ENCODE data around the gene SPTBN4.

Gene SPTBN4

GRCh38 chr19:40609561-40610395 lies 143.0 kb downstream of the SPTBN4 start:
- Histone ChIP-seq H3K23ac (ENCODE audit: low read length in 2 of 2) (peak overlapping the region in 1 of 2 experiments; percentile 37), H3K36me3 (ENCODE audit: control insufficient read depth in 1 of 2, insufficient read depth in 2 of 2, low read depth in 1 of 2, low read length in 2 of 2) (peaks cover 0 to 2% of the 10 kb centered on the region in 2 experiments), H2BK12ac (ENCODE audit: low read length in 2 of 2) (peak overlapping the region; percentile 69 to 93), H3K27me3 (ENCODE audit: control insufficient read depth in 1 of 2, insufficient read depth in 1 of 2, low read length in 2 of 2) (peaks cover 10 to 15% of the 10 kb centered on the region in 2 experiments), H4K8ac (ENCODE audit: low read length) (peak overlapping the region; percentile 88), H2AFZ (ENCODE audit: low read depth, low read length) (peak overlapping the region; percentile 36), H2AK5ac (ENCODE audit: low read length, severe bottlenecking) (no peak overlapping the region), H2BK15ac (ENCODE audit: low read depth, poor library complexity, severe bottlenecking) (peak overlapping the region; percentile 91), H2BK120ac (ENCODE audit: low read depth, low read length) (peak overlapping the region; percentile 94), H3K9ac (ENCODE audit: low read length) (no peak overlapping the region), H3K9me3 (ENCODE audit: control insufficient read depth, low read length) (no peaks in the 10 kb centered on the region), H4K91ac (ENCODE audit: low read length) (peak overlapping the region; percentile 88), H3K14ac (ENCODE audit: low read length in 2 of 2) (peak overlapping the region in 1 of 2 experiments; percentile 89), H3K4me3 (ENCODE audit: insufficient read depth in 1 of 2, low read depth in 1 of 2, low read length in 2 of 2) (peak overlapping the region; percentile 53 to 58), H3K27ac (ENCODE audit: low read length, poor library complexity, severe bottlenecking) (no peak overlapping the region), H3K79me1 (replicated peaks; ENCODE audit: low read length, poor library complexity, severe bottlenecking) (no peaks in the 10 kb centered on the region), H3K18ac (ENCODE audit: low read depth in 1 of 2, low read length in 2 of 2) (peak overlapping the region; percentile 85 to 92), H2BK5ac (ENCODE audit: low read depth, low read length, poor library complexity, severe bottlenecking) (no peak overlapping the region), H3K4me1 (ENCODE audit: control insufficient read depth, insufficient read depth, low read depth, low read length) (peaks cover 33% of the 10 kb centered on the region), H3K4ac (ENCODE audit: low read depth in 1 of 2, low read length in 2 of 2) (peak overlapping the region; percentile 54 to 65), H3K4me2 (ENCODE audit: low read length, poor library complexity, severe bottlenecking) (peak overlapping the region; percentile 46)
- 11% methylated on average over 37 of the region's 50 CpGs for WGBS
- peak; percentile 76 for DNase-seq

GRCh38 chr19:40610396-40611064 lies 143.7 kb downstream of the SPTBN4 start:
- Histone ChIP-seq H2BK12ac (ENCODE audit: low read length in 2 of 2) (peak overlapping the region; percentile 69 to 93), H3K79me1 (replicated peaks; ENCODE audit: low read length, poor library complexity, severe bottlenecking) (no peaks in the 10 kb centered on the region), H3K9ac (ENCODE audit: low read length) (no peak overlapping the region), H3K4ac (ENCODE audit: low read depth in 1 of 2, low read length in 2 of 2) (peak overlapping the region; percentile 31 to 65), H3K14ac (ENCODE audit: low read length in 2 of 2) (peak overlapping the region in 1 of 2 experiments; percentile 83), H3K23ac (ENCODE audit: low read length in 2 of 2) (peak overlapping the region in 1 of 2 experiments; percentile 37), H2AFZ (ENCODE audit: low read depth, low read length) (peak overlapping the region; percentile 36), H3K4me1 (ENCODE audit: control insufficient read depth, insufficient read depth, low read depth, low read length) (peaks cover 28% of the 10 kb centered on the region), H3K36me3 (ENCODE audit: control insufficient read depth in 1 of 2, insufficient read depth in 2 of 2, low read depth in 1 of 2, low read length in 2 of 2) (peaks cover 0 to 2% of the 10 kb centered on the region in 2 experiments), H4K91ac (ENCODE audit: low read length) (peak overlapping the region; percentile 88), H3K27ac (ENCODE audit: low read length, poor library complexity, severe bottlenecking) (no peak overlapping the region), H3K18ac (ENCODE audit: low read depth in 1 of 2, low read length in 2 of 2) (peak overlapping the region; percentile 85 to 92), H2AK5ac (ENCODE audit: low read length, severe bottlenecking) (no peak overlapping the region), H3K4me3 (ENCODE audit: insufficient read depth in 1 of 2, low read depth in 1 of 2, low read length in 2 of 2) (peak overlapping the region in 1 of 2 experiments; percentile 31), H2BK5ac (ENCODE audit: low read depth, low read length, poor library complexity, severe bottlenecking) (no peak overlapping the region), H2BK15ac (ENCODE audit: low read depth, poor library complexity, severe bottlenecking) (peak overlapping the region; percentile 91), H3K9me3 (ENCODE audit: control insufficient read depth, low read length) (no peaks in the 10 kb centered on the region), H3K4me2 (ENCODE audit: low read length, poor library complexity, severe bottlenecking) (no peak overlapping the region), H2BK120ac (ENCODE audit: low read depth, low read length) (peak overlapping the region; percentile 94), H4K8ac (ENCODE audit: low read length) (peak overlapping the region; percentile 88), H3K27me3 (ENCODE audit: control insufficient read depth in 1 of 2, insufficient read depth in 1 of 2, low read length in 2 of 2) (peaks cover 10 to 11% of the 10 kb centered on the region in 2 experiments)
- DNase-seq: no peak
- WGBS: 50% methylated on average over 29 of the region's 29 CpGs

GRCh38 chr19:40611096-40611495 lies 144.3 kb downstream of the SPTBN4 start:
- Histone ChIP-seq H3K23ac (ENCODE audit: low read length in 2 of 2) (no peak overlapping the region), H3K9me3 (ENCODE audit: control insufficient read depth, low read length) (no peaks in the 10 kb centered on the region), H2BK5ac (ENCODE audit: low read depth, low read length, poor library complexity, severe bottlenecking) (no peak overlapping the region), H3K27me3 (ENCODE audit: control insufficient read depth in 1 of 2, insufficient read depth in 1 of 2, low read length in 2 of 2) (peaks cover 8 to 10% of the 10 kb centered on the region in 2 experiments), H3K4me3 (ENCODE audit: insufficient read depth in 1 of 2, low read depth in 1 of 2, low read length in 2 of 2) (no peak overlapping the region), H3K79me1 (replicated peaks; ENCODE audit: low read length, poor library complexity, severe bottlenecking) (no peaks in the 10 kb centered on the region), H2AK5ac (ENCODE audit: low read length, severe bottlenecking) (no peak overlapping the region), H2BK120ac (ENCODE audit: low read depth, low read length) (no peak overlapping the region), H4K91ac (ENCODE audit: low read length) (peak overlapping the region; percentile 64), H3K9ac (ENCODE audit: low read length) (no peak overlapping the region), H3K18ac (ENCODE audit: low read depth in 1 of 2, low read length in 2 of 2) (no peak overlapping the region), H3K14ac (ENCODE audit: low read length in 2 of 2) (no peak overlapping the region), H3K27ac (ENCODE audit: low read length, poor library complexity, severe bottlenecking) (no peak overlapping the region), H3K4me2 (ENCODE audit: low read length, poor library complexity, severe bottlenecking) (no peak overlapping the region), H3K36me3 (ENCODE audit: control insufficient read depth in 1 of 2, insufficient read depth in 2 of 2, low read depth in 1 of 2, low read length in 2 of 2) (peaks cover 0 to 2% of the 10 kb centered on the region in 2 experiments), H4K8ac (ENCODE audit: low read length) (no peak overlapping the region), H3K4ac (ENCODE audit: low read depth in 1 of 2, low read length in 2 of 2) (no peak overlapping the region), H2BK15ac (ENCODE audit: low read depth, poor library complexity, severe bottlenecking) (no peak overlapping the region), H2AFZ (ENCODE audit: low read depth, low read length) (no peak overlapping the region), H3K4me1 (ENCODE audit: control insufficient read depth, insufficient read depth, low read depth, low read length) (peaks cover 25% of the 10 kb centered on the region), H2BK12ac (ENCODE audit: low read length in 2 of 2) (peak overlapping the region in 1 of 2 experiments; percentile 93)
- no peak for DNase-seq
- 94% methylated on average over 15 of the region's 15 CpGs for WGBS
